Erythroblast (primary cell): ENCODE data around the gene RASD2.

ENCODE experiments used
- GATA1 ChIP-seq: IDR thresholded peaks from 2 replicates; pipeline ENCODE4 v1.6.1; 2011; ENCODE audit warnings: low read depth, mild to moderate bottlenecking, control low read depth, low read length, moderate library complexity
- POLR2A ChIP-seq: IDR thresholded peaks from 2 replicates; pipeline ENCODE4 v1.6.1; 2011; ENCODE audit warnings: mild to moderate bottlenecking, low read length

- TF ChIP-seq POLR2A (no peak), GATA1 (no peak)
Observed at GRCh38 chr22:35509451-35509850, 31.2 kb upstream of the RASD2 start.
